Astrocyte (in vitro differentiated cells and primary cell): Measurements from ENCODE around the gene FITM1.

Source experiments
- CTCF ChIP-seq: IDR thresholded peaks from 2 replicates; pipeline ENCODE4 v1.5.1; 2011; ENCODE audit warnings: low read depth, mild to moderate bottlenecking, inconsistent platforms, low read length, moderate library complexity; ENCODE audit not compliant: insufficient read depth
- EZH2 ChIP-seq: IDR thresholded peaks from 2 replicates; pipeline ENCODE4 v1.6.1; 2012; ENCODE audit warnings: mild to moderate bottlenecking, low read length, inconsistent platforms; ENCODE audit not compliant: insufficient read depth

GRCh38 chr14:24146978-24147760, 16.7 kb downstream of the FITM1 start, which contains the start of gene RNF31:
- TF ChIP-seq CTCF (no peak), EZH2 (no peak)
